Spleen (tissue), 11 donors: ENCODE measurements around the gene VPS26A. TPM values are rescaled to one million over a fixed set of nuclear protein-coding genes. Genes with fewer than 3 reads are reported as not detected.

ENCODE experiments used
- DNase-seq: peaks from one replicate; pipeline ENCODE4 v3.0.0-alpha.2; 2020
- H3K27ac ChIP-seq, 8 donors: fragments of 200-600 bp; sonication (generic) in 7 of 8; 1 replicate in 4 of 8; 2 replicates in 4 of 8; pipeline versions ENCODE4 v1.5.0 to v1.8.0; 2016 to 2021; ENCODE audit warnings: inconsistent platforms in 4 of 8, mild to moderate bottlenecking in 4 of 8, moderate library complexity in 1 of 8
- H3K27me3 ChIP-seq, 7 donors: fragments of 200-600 bp; sonication (generic) in 6 of 7; replicated peaks in 1 of 7; 1 replicate in 4 of 7; 2 replicates in 3 of 7; pipeline versions ENCODE4 v1.5.0 to v1.8.0; 2016 to 2021; ENCODE audit warnings: inconsistent platforms in 3 of 7, mild to moderate bottlenecking in 1 of 7
- H3K36me3 ChIP-seq, 6 donors: fragments of 200-600 bp; sonication (generic) in 5 of 6; 1 replicate in 4 of 6; 2 replicates in 2 of 6; pipeline versions ENCODE4 v1.5.0 to v1.8.0; 2016 to 2021; ENCODE audit warnings: inconsistent platforms in 2 of 6
- H3K4me1 ChIP-seq, 6 donors: fragments of 200-600 bp; sonication (generic) in 5 of 6; 1 replicate in 3 of 6; 2 replicates in 3 of 6; pipeline versions ENCODE4 v1.5.0 to v1.8.0; 2016 to 2021; ENCODE audit warnings: inconsistent platforms in 3 of 6
- H3K4me3 ChIP-seq, 8 donors: fragments of 200-600 bp; sonication (generic) in 7 of 8; 1 replicate in 4 of 8; 2 replicates in 4 of 8; pipeline versions ENCODE4 v1.5.0 to v1.8.0; 2016 to 2021; ENCODE audit warnings: inconsistent platforms in 4 of 8, mild to moderate bottlenecking in 4 of 8, moderate library complexity in 2 of 8
- H3K9me3 ChIP-seq, 8 donors: fragments of 200-600 bp; sonication (generic) in 7 of 8; 1 replicate in 4 of 8; 2 replicates in 4 of 8; pipeline versions ENCODE4 v1.5.0 to v1.8.0; 2016 to 2021; ENCODE audit warnings: inconsistent platforms in 4 of 8
- CTCF ChIP-seq, 11 experiments: fragments of 200-600 bp in 7 of 11; fragments of 450-650 bp in 4 of 11; sonication (generic) in 4 of 11; IDR thresholded peaks in 8 of 11; conservative IDR thresholded peaks in 3 of 11; 1 replicate in 7 of 11; 2 replicates in 4 of 11; pipeline versions ENCODE4 v1.4.0 to v1.8.0; 2016 to 2021; ENCODE audit warnings: antibody characterized with exemption in 11 of 11, inconsistent platforms in 4 of 11, mild to moderate bottlenecking in 1 of 11
- POLR2A ChIP-seq, 3 donors: fragments of 450-650 bp; IDR thresholded peaks; one replicate each; pipeline ENCODE4 v1.5.1; 2017; ENCODE audit warnings: antibody characterized with exemption in 3 of 3, mild to moderate bottlenecking in 1 of 3
- POLR2AphosphoS5 ChIP-seq, 3 donors: sonication (generic); formaldehyde crosslinking; IDR thresholded peaks; one replicate each; pipeline ENCODE4 v1.5.1; 2017; ENCODE audit warnings: antibody characterized with exemption in 3 of 3
- WGBS, 5 donors: extraction: QIAGEN DNeasy Blood & Tissue Kit in 3 of 5; methylation state at CpG; one replicate each; pipeline versions ENCODE4 v1.1.5 to v1.1.7; 2013 to 2018; 5-methylcytosine and 5-hydroxymethylcytosine counted together
- intact Hi-C: fragments of 100-400 bp; cut with DNase I; formaldehyde crosslinking; loops from one replicate; pipeline ENCODE4 v1.15.0; 2023; ENCODE audit warnings: low total_unique reads
- polyA plus RNA-seq, 3 donors: library from polyadenylated mRNA; stranded (reverse); fragments of 200-250 nt; gene quantifications; one replicate each; pipeline ENCODE4 v1.2.1, GENCODE V29; 2013
- total RNA-seq, 7 donors: library from RNA; depleted of rRNA in 3 of 7; stranded (reverse); fragments of >200 nt in 3 of 7; fragmentation: NEBNext Ultra II Directional in 4 of 7; extraction: Animal tissue kit (Norgen Biotek cat#: 25700) in 4 of 7; gene quantifications; one replicate each; pipeline versions ENCODE4 v1.1.0 to v1.2.1, GENCODE V29; 2016 to 2021
- donor health status: healthy with polysubstance abuse.
- donor health status: DM: no; HTN: no; CAD: no; lungs with moderate emphysema.
- donor health status: DM: no; HTN: no; CAD: no.
- donor health status: Bipolar disorder and iron deficiency.
- donor health status: healthy.
- donor health status: DM: no; HTN: no; CAD: no.
- donor health status: DM: yes; HTN: yes; CAD: no.

Gene VPS26A
- total and polyA plus RNA-seq, 10 donors = 17.8 to 53.0 (median 32.4) TPM

- peaks cover 0 to 100% (median 75%) of the 10 kb centered on the region in 6 donors for H3K36me3 ChIP-seq
- no peaks in the 10 kb centered on the region for H3K9me3 ChIP-seq
- intact Hi-C loops = no loop called here
- WGBS, 5 donors = 81 to 95% (median 91%) methylated on average over 2 of the region's 2 CpGs
- TF ChIP-seq POLR2AphosphoS5 (IDR thresholded peaks at IDR 0.05) (no peak), CTCF (IDR thresholded peaks at IDR 0.05 in 8 of 11, conservative IDR thresholded peaks at IDR 0.05 in 3 of 11) (no peak), POLR2A (IDR thresholded peaks at IDR 0.05) (no peak)
- no peaks in the 10 kb centered on the region for H3K27me3 ChIP-seq
- H3K4me1 ChIP-seq = peaks cover 0 to 40% (median 20%) of the 10 kb centered on the region in 6 donors
- peak overlapping the region in 3 of 8 donors; percentile 85 to 89 (median 87) for H3K27ac ChIP-seq
- no peak overlapping the region for H3K4me3 ChIP-seq
- no peak for DNase-seq
These were observed 77.1 kb downstream of the VPS26A start for GRCh38 chr10:69201045-69201444.

- Histone ChIP-seq H3K36me3 (peaks cover 0 to 100% (median 76%) of the 10 kb centered on the region in 6 donors), H3K27ac (peak overlapping the region in 7 of 8 donors; percentile 24 to 91 (median 85))
These were observed 78.4 kb downstream of the VPS26A start for GRCh38 chr10:69202332-69202731.

GRCh38 chr10:69208761-69209160, 84.8 kb downstream of the VPS26A start:
- Histone ChIP-seq H3K36me3 (peaks cover 6 to 62% (median 50%) of the 10 kb centered on the region in 6 donors), H3K27me3 (no peaks in the 10 kb centered on the region), H3K4me3 (no peak overlapping the region), H3K9me3 (no peaks in the 10 kb centered on the region), H3K4me1 (peaks cover 0 to 36% (median 12%) of the 10 kb centered on the region in 6 donors), H3K27ac (no peak overlapping the region)
- intact Hi-C loops = no loop called here
- no peak for DNase-seq
- WGBS, 5 donors = 78 to 89% (median 79%) methylated on average over 6 of the region's 6 CpGs
- TF ChIP-seq POLR2A (IDR thresholded peaks at IDR 0.05) (no peak), POLR2AphosphoS5 (IDR thresholded peaks at IDR 0.05) (no peak), CTCF (IDR thresholded peaks at IDR 0.05 in 8 of 11, conservative IDR thresholded peaks at IDR 0.05 in 3 of 11) (no peak)

More at GRCh38 chr10:69202332-69202731, 78.4 kb downstream of the VPS26A start:
- Histone ChIP-seq H3K4me3 (no peak overlapping the region), H3K27me3 (no peaks in the 10 kb centered on the region), H3K9me3 (no peaks in the 10 kb centered on the region), H3K4me1 (peaks cover 0 to 51% (median 21%) of the 10 kb centered on the region in 6 donors)
- intact Hi-C loops = no loop called here
- WGBS, 5 donors = 80 to 94% (median 86%) methylated on average over 1 of the region's 1 CpG
- no peak for TF ChIP-seq POLR2AphosphoS5 (IDR thresholded peaks at IDR 0.05)
- no peak for TF ChIP-seq CTCF (IDR thresholded peaks at IDR 0.05 in 8 of 11, conservative IDR thresholded peaks at IDR 0.05 in 3 of 11)
- no peak for TF ChIP-seq POLR2A (IDR thresholded peaks at IDR 0.05)
- no peak for DNase-seq

GRCh38 chr10:69209787-69210484, 86.0 kb downstream of the VPS26A start:
- WGBS, 5 donors = 71 to 87% (median 81%) methylated on average over 3 of the region's 3 CpGs
- no peak for DNase-seq
- H3K4me1 ChIP-seq = peaks cover 0 to 37% (median 11%) of the 10 kb centered on the region in 6 donors
- H3K36me3 ChIP-seq = peaks cover 6 to 50% (median 41%) of the 10 kb centered on the region in 6 donors
- H3K9me3 ChIP-seq = peaks cover 0 to 4% (median 0%) of the 10 kb centered on the region in 8 donors
- H3K27ac ChIP-seq = no peak overlapping the region
- no peak for TF ChIP-seq CTCF (IDR thresholded peaks at IDR 0.05 in 8 of 11, conservative IDR thresholded peaks at IDR 0.05 in 3 of 11)
- no peak for TF ChIP-seq POLR2AphosphoS5 (IDR thresholded peaks at IDR 0.05)
- TF ChIP-seq POLR2A (IDR thresholded peaks at IDR 0.05) = no peak
- H3K27me3 ChIP-seq = no peaks in the 10 kb centered on the region
- intact Hi-C loops = no loop called here
- H3K4me3 ChIP-seq = no peak overlapping the region
